HCT116 (cell line): ENCODE measurements around the gene CXCR6. TPM values are rescaled to one million over a fixed set of nuclear protein-coding genes. Genes with fewer than 3 reads are reported as not detected.

Experiments
- ATAC-seq: fragments of 200-7000 bp; cut with Tn5 transposase; 2 replicates; pipeline ENCODE4 v1.9.1; 2020; ENCODE audit warnings: mild to moderate bottlenecking, moderate library complexity
- BruUV-seq: library from RNA; stranded (reverse); fragments of 400-500 nt; replicated peaks from 2 replicates; lab custom pipeline; 2021; lab: Mats Ljungman, UMichigan
- CTCF ChIA-PET: fragments of 300-600 bp; sonication (Branson Sonifier 250); formaldehyde crosslinking; loops from one replicate; lab custom pipeline; 2021; ENCODE audit warnings: antibody characterized with exemption; lab: Charles Lee
- POLR2A ChIA-PET: fragments of 300-600, 350-600 bp; sonication (Branson Sonifier 250); formaldehyde crosslinking; loops from one replicate; lab custom pipeline; 2021; ENCODE audit warnings: antibody characterized with exemption; lab: Charles Lee
- RAD21 ChIA-PET, 2 experiments: fragments of 300-600 bp; sonication (Branson Sonifier 250); formaldehyde crosslinking; loops; one replicate each; lab custom pipeline; 2023; ENCODE audit warnings: low total read pairs in 2 of 2; ENCODE audit not compliant: uncharacterized antibody in 2 of 2, unreplicated experiment in 2 of 2, low non-redundant PET in 1 of 2; lab: Charles Lee
- DNase-seq: peaks from one replicate; pipeline ENCODE4 v3.0.0-alpha.2; 2010; ENCODE audit warnings: low read depth, low spot score
- H2AFZ ChIP-seq: fragments of 200-600 bp; shearing (Covaris generic), sonication (generic); 2 replicates; pipeline ENCODE4 v1.6.1; 2017; ENCODE audit warnings: low read depth, mixed run types, mixed read lengths, antibody characterized with exemption, low read length; ENCODE audit not compliant: poor library complexity, severe bottlenecking
- H3K27ac ChIP-seq: 2 replicates; pipeline ENCODE4 v1.5.1; 2012; ENCODE audit warnings: low read depth, low read length
- H3K27me3 ChIP-seq: fragments of 200-600 bp; sonication (generic); 2 replicates; pipeline ENCODE4 v1.6.1; 2016; ENCODE audit warnings: mixed run types, low read length, mixed read lengths; ENCODE audit not compliant: insufficient read depth
- H3K36me3 ChIP-seq, 2 experiments: fragments of 200-500 bp in 1 of 2; fragments of 200-600 bp in 1 of 2; sonication (Bioruptor generic) in 1 of 2; sonication (generic) in 1 of 2; 2 replicates each; pipeline versions ENCODE4 v1.5.1 to v1.6.1; 2014 to 2016; ENCODE audit warnings: low read length in 2 of 2, inconsistent platforms in 1 of 2, mixed read lengths in 1 of 2, mixed run types in 1 of 2; ENCODE audit not compliant: insufficient read depth in 2 of 2, control insufficient read depth in 1 of 2
- H3K4me1 ChIP-seq, 2 experiments: fragments of 200-600 bp in 1 of 2; sonication (generic) in 1 of 2; 2 replicates each; pipeline versions ENCODE4 v1.5.1 to v1.6.1; 2012 to 2017; ENCODE audit warnings: low read length in 2 of 2, inconsistent platforms in 1 of 2, mild to moderate bottlenecking in 1 of 2, mixed read lengths in 1 of 2, mixed run types in 1 of 2, moderate library complexity in 1 of 2; ENCODE audit not compliant: insufficient read depth in 2 of 2, control insufficient read depth in 1 of 2
- H3K4me2 ChIP-seq: fragments of 200-600 bp; sonication (generic); 2 replicates; pipeline ENCODE4 v1.6.1; 2017; ENCODE audit warnings: mixed run types, low read length, mixed read lengths
- H3K4me3 ChIP-seq, 2 experiments: fragments of 200-600 bp in 1 of 2; sonication (generic) in 1 of 2; replicated peaks in 1 of 2; 2 replicates each; pipeline ENCODE4 v1.5.1; 2011 to 2016; ENCODE audit warnings: low read length in 2 of 2, control low read depth in 1 of 2, low read depth in 1 of 2, mild to moderate bottlenecking in 1 of 2, mixed read lengths in 1 of 2, mixed run types in 1 of 2
- H3K79me2 ChIP-seq: fragments of 200-600 bp; sonication (generic); 2 replicates; pipeline ENCODE4 v1.6.1; 2017; ENCODE audit warnings: mild to moderate bottlenecking, mixed run types, low read length, moderate library complexity, mixed read lengths; ENCODE audit not compliant: insufficient read depth
- H3K9ac ChIP-seq: fragments of 200-600 bp; sonication (generic); 2 replicates; pipeline ENCODE4 v1.6.1; 2016; ENCODE audit warnings: low read length, mixed read lengths
- H3K9me2 ChIP-seq: fragments of 200-600 bp; sonication (generic), shearing (Covaris generic); 2 replicates; pipeline ENCODE4 v1.6.1; 2017; ENCODE audit warnings: mixed run types, mild to moderate bottlenecking, moderate library complexity; ENCODE audit not compliant: insufficient read depth
- H3K9me3 ChIP-seq, 2 experiments: fragments of 200-500 bp in 1 of 2; fragments of 200-600 bp in 1 of 2; sonication (Bioruptor generic) in 1 of 2; sonication (generic) in 1 of 2; 2 replicates each; pipeline ENCODE4 v1.6.1; 2014 to 2017; ENCODE audit warnings: low read length in 2 of 2, mixed read lengths in 2 of 2, inconsistent platforms in 1 of 2, low read depth in 1 of 2, mild to moderate bottlenecking in 1 of 2, mixed run types in 1 of 2, moderate library complexity in 1 of 2; ENCODE audit not compliant: control insufficient read depth in 1 of 2, insufficient read depth in 1 of 2
- H4K20me1 ChIP-seq: fragments of 200-600 bp; sonication (generic), shearing (Covaris generic); 2 replicates; pipeline ENCODE4 v1.6.1; 2017; ENCODE audit warnings: mixed run types, mild to moderate bottlenecking, moderate library complexity; ENCODE audit not compliant: insufficient read depth
- CEBPB ChIP-seq: IDR thresholded peaks from 2 replicates; pipeline ENCODE4 v1.6.1; 2012; ENCODE audit warnings: low read depth
- EZH2 ChIP-seq: fragments of 200-600 bp; sonication (generic); IDR thresholded peaks from 2 replicates; pipeline ENCODE4 v1.6.1; 2017; ENCODE audit warnings: antibody characterized with exemption, mixed run types
- SIN3A ChIP-seq: IDR thresholded peaks from 2 replicates; pipeline ENCODE4 v1.6.1; 2012; ENCODE audit warnings: low read depth
- SP1 ChIP-seq: IDR thresholded peaks from 2 replicates; pipeline ENCODE4 v1.6.1; 2012; ENCODE audit warnings: low read depth
- ZFX ChIP-seq: fragments of 450-650 bp; IDR thresholded peaks from 2 replicates; pipeline ENCODE4 v1.6.1; 2017
- intact Hi-C: fragments of 100-400 bp; cut with micrococcal nuclease; formaldehyde crosslinking; loops from 2 replicates; pipeline ENCODE4 v1.10.0; 2022
- total RNA-seq: library from RNA; stranded (reverse); gene quantifications from one replicate; pipeline ENCODE4 v1.2.1, GENCODE V29; 2021; ENCODE audit not compliant: unreplicated experiment
- TF ChIP-seq, protein P1 (sequence below), 3 experiments: fragments of 200-600 bp in 1 of 3; sonication (generic) in 1 of 3; IDR thresholded peaks in 2 of 3; conservative IDR thresholded peaks in 1 of 3; 2 replicates each; pipeline ENCODE4 v1.5.1; 2012 to 2017; ENCODE audit warnings: low read depth in 2 of 3, low read length in 2 of 3, antibody characterized with exemption in 1 of 3, borderline replicate concordance in 1 of 3, control low read depth in 1 of 3, mild to moderate bottlenecking in 1 of 3, mixed read lengths in 1 of 3, mixed run types in 1 of 3, moderate library complexity in 1 of 3; ENCODE audit not compliant: insufficient read depth in 1 of 3

The CXCR6 gene
- total RNA-seq, 1 experiment from 2014 or later, result not detected

- H4K20me1 ChIP-seq, result no peaks in the 10 kb centered on the region
- no peak overlapping the region for H3K4me3 ChIP-seq
- no peak overlapping the region for H2AFZ ChIP-seq
- ChIA-PET RAD21 (no interaction called here), POLR2A (no interaction called here), CTCF (no interaction called here)
- ATAC-seq, result no peak
- BruUV-seq, result no TSS peak
- H3K9me2 ChIP-seq, result no peaks in the 10 kb centered on the region
- no peaks in the 10 kb centered on the region for H3K79me2 ChIP-seq
- H3K27ac ChIP-seq, result no peak overlapping the region
- H3K9me3 ChIP-seq, result no peaks in the 10 kb centered on the region
- H3K4me1 ChIP-seq, result no peaks in the 10 kb centered on the region
- H3K4me2 ChIP-seq, result no peak overlapping the region
- H3K9ac ChIP-seq, result no peak overlapping the region
- no peaks in the 10 kb centered on the region for H3K27me3 ChIP-seq
- peaks cover 0 to 11% of the 10 kb centered on the region in 2 experiments for H3K36me3 ChIP-seq
- TF ChIP-seq, protein P1, sequence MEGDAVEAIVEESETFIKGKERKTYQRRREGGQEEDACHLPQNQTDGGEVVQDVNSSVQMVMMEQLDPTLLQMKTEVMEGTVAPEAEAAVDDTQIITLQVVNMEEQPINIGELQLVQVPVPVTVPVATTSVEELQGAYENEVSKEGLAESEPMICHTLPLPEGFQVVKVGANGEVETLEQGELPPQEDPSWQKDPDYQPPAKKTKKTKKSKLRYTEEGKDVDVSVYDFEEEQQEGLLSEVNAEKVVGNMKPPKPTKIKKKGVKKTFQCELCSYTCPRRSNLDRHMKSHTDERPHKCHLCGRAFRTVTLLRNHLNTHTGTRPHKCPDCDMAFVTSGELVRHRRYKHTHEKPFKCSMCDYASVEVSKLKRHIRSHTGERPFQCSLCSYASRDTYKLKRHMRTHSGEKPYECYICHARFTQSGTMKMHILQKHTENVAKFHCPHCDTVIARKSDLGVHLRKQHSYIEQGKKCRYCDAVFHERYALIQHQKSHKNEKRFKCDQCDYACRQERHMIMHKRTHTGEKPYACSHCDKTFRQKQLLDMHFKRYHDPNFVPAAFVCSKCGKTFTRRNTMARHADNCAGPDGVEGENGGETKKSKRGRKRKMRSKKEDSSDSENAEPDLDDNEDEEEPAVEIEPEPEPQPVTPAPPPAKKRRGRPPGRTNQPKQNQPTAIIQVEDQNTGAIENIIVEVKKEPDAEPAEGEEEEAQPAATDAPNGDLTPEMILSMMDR (IDR thresholded peaks at IDR 0.05 in 2 of 3, conservative IDR thresholded peaks at IDR 0.05 in 1 of 3; ENCODE audit: borderline replicate concordance in 1 of 3, insufficient read depth in 1 of 3, low read depth in 2 of 3, low read length in 2 of 3), result no peak
- TF ChIP-seq SP1 (no peak), SIN3A (no peak)
- no peak for DNase-seq
- intact Hi-C loops, result no loop called here
These were observed 25.9 kb downstream of the CXCR6 start for GRCh38 chr3:45969116-45969515.

- POLR2A ChIA-PET, result no interaction called here
- H3K4me2 ChIP-seq, result no peak overlapping the region
- CTCF ChIA-PET, result no interaction called here
- no peaks in the 10 kb centered on the region for H4K20me1 ChIP-seq
- no peak for TF ChIP-seq ZFX
- TF ChIP-seq CEBPB, result no peak
- TF ChIP-seq, protein P1 (IDR thresholded peaks at IDR 0.05 in 2 of 3, conservative IDR thresholded peaks at IDR 0.05 in 1 of 3; ENCODE audit: borderline replicate concordance in 1 of 3, insufficient read depth in 1 of 3, low read depth in 2 of 3, low read length in 2 of 3), result no peak
- TF ChIP-seq EZH2, result no peak
- H3K36me3 ChIP-seq, result peaks cover 0 to 13% of the 10 kb centered on the region in 2 experiments; a peak in 3 of 4 replicates
- no peak overlapping the region for H2AFZ ChIP-seq
- H3K9ac ChIP-seq, result no peak overlapping the region
- H3K27me3 ChIP-seq, result no peaks in the 10 kb centered on the region
- no TSS peak for BruUV-seq
- H3K4me3 ChIP-seq, result no peak overlapping the region
- H3K9me2 ChIP-seq, result no peaks in the 10 kb centered on the region
- ATAC-seq (no peak), DNase-seq (no peak)
- H3K4me1 ChIP-seq, result no peaks in the 10 kb centered on the region
- RAD21 ChIA-PET, result no interaction called here
- H3K79me2 ChIP-seq, result no peaks in the 10 kb centered on the region
- no peak overlapping the region for H3K27ac ChIP-seq
- H3K9me3 ChIP-seq, result no peaks in the 10 kb centered on the region
- intact Hi-C loops, result no loop called here
These were observed 26.7 kb downstream of the CXCR6 start for GRCh38 chr3:45969953-45970352.
